Measurements from ENCODE around the gene CERS6. TPM values are rescaled to one million over a fixed set of nuclear protein-coding genes. Genes with fewer than 3 reads are reported as not detected.
A peak's percentile ranks its signal among the peaks of the same experiment; 100 is the strongest.

Gene CERS6
- total RNA-seq, 4 donors from 2014 or later, result 42.3 to 62.1 (median 50.6) TPM

DNA sequence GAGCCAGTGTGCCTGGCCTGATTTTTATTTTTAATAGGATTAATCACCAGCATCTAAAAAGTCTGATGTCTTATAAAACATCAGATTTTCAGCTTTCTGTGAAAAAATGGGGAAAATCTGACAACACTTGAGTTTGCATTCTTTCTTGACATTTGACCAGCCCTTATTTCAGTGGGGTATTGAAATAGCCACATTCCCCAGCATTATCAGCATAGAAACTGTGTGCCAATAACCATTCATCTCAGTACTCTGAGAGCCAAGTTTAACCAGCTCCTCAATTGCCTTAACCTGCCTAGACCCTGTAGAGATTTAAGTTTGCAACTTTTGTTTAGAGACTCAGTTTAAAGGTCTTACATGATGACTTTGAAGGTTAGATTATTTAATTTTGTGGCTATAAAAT, 155.0 kb downstream of the CERS6 start:
- DNase-seq, result no peak
- Histone ChIP-seq H3K4me1 (peaks cover 0 to 23% (median 7%) of the 10 kb centered on the region in 4 donors), H3K9me3 (peaks cover 0 to under 1% of the 10 kb centered on the region in 2 donors), H3K36me3 (no peaks in the 10 kb centered on the region), H3K27me3 (no peaks in the 10 kb centered on the region), H3K27ac (no peak overlapping the region), H3K4me3 (no peak overlapping the region)
- in situ Hi-C loops (cut with MboI; ENCODE audit: low pct_ligation_motif_present in 1 of 4, low pct_unique_long_range_greater_than_20kb in 1 of 4, low sequenced_read_pairs in 3 of 4), result no loop called here
- no peak for TF ChIP-seq EP300 (IDR thresholded peaks at IDR 0.05; ENCODE audit: low read depth)
- intact Hi-C loops (cut with DNase I; ENCODE audit: low total_unique reads), result no loop called here

DNA sequence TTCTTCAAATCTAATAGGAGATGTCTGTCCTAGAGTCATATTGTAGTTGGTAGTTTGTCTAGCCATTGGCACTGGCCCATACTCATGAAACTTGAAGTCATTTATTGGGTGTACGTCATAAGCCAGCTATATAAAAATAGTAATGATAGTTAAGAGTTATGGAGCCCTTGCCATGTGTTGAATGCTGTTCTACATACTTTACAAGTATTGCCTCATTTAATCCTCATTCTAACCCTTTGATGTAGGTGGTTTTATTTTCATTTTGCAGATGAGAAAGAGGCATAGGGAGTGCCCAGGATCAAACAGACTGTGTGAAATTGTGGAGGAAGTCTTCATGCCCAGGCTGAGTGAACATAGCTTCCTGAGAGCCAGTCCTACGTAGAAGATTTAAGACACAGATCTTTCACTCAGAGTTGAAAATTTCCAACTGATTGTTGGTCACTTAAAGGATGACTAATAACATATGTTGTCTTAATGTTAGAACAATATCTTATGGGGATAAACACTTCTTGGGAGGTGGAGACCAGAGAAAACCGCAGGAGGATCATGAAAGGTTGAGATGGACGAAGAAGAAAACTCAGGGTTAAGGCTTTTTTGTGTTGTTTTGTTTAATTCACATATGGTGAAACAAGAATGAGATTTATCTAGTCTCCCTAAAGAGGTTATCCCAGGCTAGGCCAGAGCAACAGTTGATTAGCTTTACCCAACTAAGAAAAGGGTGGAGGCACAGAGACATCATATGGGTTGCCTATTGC, 156.0 kb downstream of the CERS6 start:
- in situ Hi-C loops (cut with MboI; ENCODE audit: low pct_ligation_motif_present in 1 of 4, low pct_unique_long_range_greater_than_20kb in 1 of 4, low sequenced_read_pairs in 3 of 4), result no loop called here
- DNase-seq, result no peak

DNA sequence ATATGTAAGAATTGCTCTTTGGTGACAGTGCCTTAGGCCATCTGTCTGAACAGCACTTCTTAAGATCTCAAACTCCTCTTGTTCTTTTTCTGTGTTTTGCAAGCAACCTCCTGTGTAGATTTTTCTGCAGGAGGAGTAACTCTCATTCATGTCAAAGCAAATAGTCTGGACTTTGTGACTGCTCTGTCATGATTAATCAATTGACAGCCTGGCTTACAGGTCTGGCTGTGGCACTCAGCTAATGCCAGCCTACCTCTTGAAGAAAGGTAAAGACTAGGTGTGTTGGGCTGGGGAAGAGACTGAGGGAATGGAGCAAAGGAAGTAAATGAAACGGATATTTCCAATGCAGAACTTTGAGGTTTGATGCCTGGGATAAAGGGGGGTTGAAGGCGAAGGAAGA, 156.6 kb downstream of the CERS6 start:
- DNase-seq, result no peak
- no peaks in the 10 kb centered on the region for H3K36me3 ChIP-seq
- H3K4me1 ChIP-seq, result peaks cover 0 to 23% (median 7%) of the 10 kb centered on the region in 4 donors
- H3K27me3 ChIP-seq, result no peaks in the 10 kb centered on the region
- no peaks in the 10 kb centered on the region for H3K9me3 ChIP-seq
- intact Hi-C loops (cut with DNase I; ENCODE audit: low total_unique reads) (no loop called here), in situ Hi-C loops (cut with MboI; ENCODE audit: low pct_ligation_motif_present in 1 of 4, low pct_unique_long_range_greater_than_20kb in 1 of 4, low sequenced_read_pairs in 3 of 4) (no loop called here)
- no peak overlapping the region for H3K4me3 ChIP-seq
- peak overlapping the region in 3 of 4 donors; percentile 39 to 53 (median 40) for H3K27ac ChIP-seq
- WGBS, 2 donors (ENCODE audit: low coverage in 1 of 2), result 86 to 87% methylated on average over 2 of the region's 2 CpGs
- TF ChIP-seq, protein P1, sequence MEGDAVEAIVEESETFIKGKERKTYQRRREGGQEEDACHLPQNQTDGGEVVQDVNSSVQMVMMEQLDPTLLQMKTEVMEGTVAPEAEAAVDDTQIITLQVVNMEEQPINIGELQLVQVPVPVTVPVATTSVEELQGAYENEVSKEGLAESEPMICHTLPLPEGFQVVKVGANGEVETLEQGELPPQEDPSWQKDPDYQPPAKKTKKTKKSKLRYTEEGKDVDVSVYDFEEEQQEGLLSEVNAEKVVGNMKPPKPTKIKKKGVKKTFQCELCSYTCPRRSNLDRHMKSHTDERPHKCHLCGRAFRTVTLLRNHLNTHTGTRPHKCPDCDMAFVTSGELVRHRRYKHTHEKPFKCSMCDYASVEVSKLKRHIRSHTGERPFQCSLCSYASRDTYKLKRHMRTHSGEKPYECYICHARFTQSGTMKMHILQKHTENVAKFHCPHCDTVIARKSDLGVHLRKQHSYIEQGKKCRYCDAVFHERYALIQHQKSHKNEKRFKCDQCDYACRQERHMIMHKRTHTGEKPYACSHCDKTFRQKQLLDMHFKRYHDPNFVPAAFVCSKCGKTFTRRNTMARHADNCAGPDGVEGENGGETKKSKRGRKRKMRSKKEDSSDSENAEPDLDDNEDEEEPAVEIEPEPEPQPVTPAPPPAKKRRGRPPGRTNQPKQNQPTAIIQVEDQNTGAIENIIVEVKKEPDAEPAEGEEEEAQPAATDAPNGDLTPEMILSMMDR (IDR thresholded peaks at IDR 0.05), result no peak
- no peak for TF ChIP-seq POLR2AphosphoS5 (IDR thresholded peaks at IDR 0.05)
- no peak for TF ChIP-seq EP300 (IDR thresholded peaks at IDR 0.05; ENCODE audit: low read depth)
- no peak for TF ChIP-seq POLR2A (IDR thresholded peaks at IDR 0.05)

More for the DNA sequence above, 156.0 kb downstream of the CERS6 start:
- peak overlapping the region; percentile 35 to 53 (median 40) for H3K27ac ChIP-seq
- H3K9me3 ChIP-seq, result no peaks in the 10 kb centered on the region
- no peaks in the 10 kb centered on the region for H3K36me3 ChIP-seq
- no peak overlapping the region for H3K4me3 ChIP-seq
- H3K27me3 ChIP-seq, result no peaks in the 10 kb centered on the region
- WGBS, 2 donors (ENCODE audit: low coverage in 1 of 2), result 64 to 73% methylated on average over 4 of the region's 4 CpGs
- intact Hi-C loops (cut with DNase I; ENCODE audit: low total_unique reads), result no loop called here
- peaks cover 0 to 23% (median 7%) of the 10 kb centered on the region in 4 donors for H3K4me1 ChIP-seq
- TF ChIP-seq POLR2A (IDR thresholded peaks at IDR 0.05) (no peak), EP300 (IDR thresholded peaks at IDR 0.05; ENCODE audit: low read depth) (no peak), POLR2AphosphoS5 (IDR thresholded peaks at IDR 0.05) (peak in 2 of 3 donors; percentile 58 to 62)
- TF ChIP-seq, protein P1 (IDR thresholded peaks at IDR 0.05), result no peak

DNA sequence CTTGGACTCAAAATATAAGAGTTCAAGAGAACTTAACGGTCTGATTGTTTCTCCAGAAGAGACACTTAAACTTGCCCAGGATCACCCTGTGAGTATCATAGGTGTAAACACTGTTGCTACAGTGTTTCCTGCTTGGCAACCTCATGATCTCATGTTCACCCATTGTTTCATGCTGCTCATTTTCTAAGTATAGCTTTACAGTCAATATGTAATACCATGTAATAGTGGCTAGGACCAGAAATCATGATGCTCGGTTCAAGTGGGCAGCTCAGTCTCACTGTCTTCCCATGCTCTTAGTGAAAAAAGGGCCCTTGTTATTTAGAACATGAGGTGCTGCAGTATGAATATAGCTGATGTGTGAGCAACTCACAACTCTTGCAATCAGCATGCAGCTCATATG, 157.5 kb downstream of the CERS6 start:
- no peak overlapping the region for H3K27ac ChIP-seq
- intact Hi-C loops (cut with DNase I; ENCODE audit: low total_unique reads), result no loop called here
- H3K4me3 ChIP-seq, result no peak overlapping the region
- peaks cover 0 to 23% (median 7%) of the 10 kb centered on the region in 4 donors for H3K4me1 ChIP-seq
- no peaks in the 10 kb centered on the region for H3K36me3 ChIP-seq
- TF ChIP-seq EP300 (IDR thresholded peaks at IDR 0.05; ENCODE audit: low read depth) (no peak), POLR2AphosphoS5 (IDR thresholded peaks at IDR 0.05) (no peak), POLR2A (IDR thresholded peaks at IDR 0.05) (no peak)
- TF ChIP-seq, protein P1 (IDR thresholded peaks at IDR 0.05), result no peak
- in situ Hi-C loops (cut with MboI; ENCODE audit: low pct_ligation_motif_present in 1 of 4, low pct_unique_long_range_greater_than_20kb in 1 of 4, low sequenced_read_pairs in 3 of 4), result no loop called here
- H3K9me3 ChIP-seq, result no peaks in the 10 kb centered on the region
- no peak for DNase-seq
- H3K27me3 ChIP-seq, result no peaks in the 10 kb centered on the region
- WGBS, 2 donors (ENCODE audit: low coverage in 1 of 2), result 98% methylated on average over 2 of the region's 2 CpGs; no CpG with 5 or more reads in 1 of the 2 donors

Data from transverse colon (tissue), 4 donors.